Ishikawa (cell line): ENCODE results near the gene FARSA.

Source experiments
- CEBPB ChIP-seq: IDR thresholded peaks from 2 replicates; pipeline ENCODE4 v1.6.1; 2012
- CREB1 ChIP-seq: IDR thresholded peaks from 2 replicates; pipeline ENCODE4 v1.6.1; 2012; ENCODE audit warnings: low read depth
- EGR1 ChIP-seq: IDR thresholded peaks from 2 replicates; pipeline ENCODE4 v1.6.1; 2012
- EP300 ChIP-seq: IDR thresholded peaks from 2 replicates; pipeline ENCODE4 v1.6.1; 2012; ENCODE audit warnings: borderline replicate concordance
- FOXM1 ChIP-seq: IDR thresholded peaks from 2 replicates; pipeline ENCODE4 v1.6.1; 2012; ENCODE audit warnings: low read depth, borderline replicate concordance
- MAX ChIP-seq: IDR thresholded peaks from 2 replicates; pipeline ENCODE4 v1.6.1; 2012
- NFIC ChIP-seq: IDR thresholded peaks from 2 replicates; pipeline ENCODE4 v1.6.1; 2012
- RAD21 ChIP-seq: IDR thresholded peaks from 2 replicates; pipeline ENCODE4 v1.6.1; 2012; ENCODE audit warnings: low read depth
- REST ChIP-seq: IDR thresholded peaks from 2 replicates; pipeline ENCODE4 v1.6.1; 2012; ENCODE audit warnings: low read depth, mild to moderate bottlenecking
- TAF1 ChIP-seq: IDR thresholded peaks from 2 replicates; pipeline ENCODE4 v1.6.1; 2012; ENCODE audit warnings: low read depth, mild to moderate bottlenecking
- TCF12 ChIP-seq: IDR thresholded peaks from 2 replicates; pipeline ENCODE4 v1.6.1; 2012; ENCODE audit warnings: low read depth
- TEAD4 ChIP-seq: IDR thresholded peaks from 2 replicates; pipeline ENCODE4 v1.6.1; 2012
- YY1 ChIP-seq: IDR thresholded peaks from 2 replicates; pipeline ENCODE4 v1.6.1; 2012; ENCODE audit warnings: low read depth
- ZBTB7A ChIP-seq: IDR thresholded peaks from 2 replicates; pipeline ENCODE4 v1.6.1; 2012; ENCODE audit warnings: low read depth
- TF ChIP-seq, protein P1 (sequence below): IDR thresholded peaks from 2 replicates; pipeline ENCODE4 v1.6.1; 2012

The FARSA gene

GRCh38 chr19:12933287-12934072 is at the start of gene FARSA:
TSS of gene FARSA (minus strand) at chr19:12933711. CDS start at chr19:12933696, 15 bp downstream.
- TF ChIP-seq NFIC (no peak), MAX (peak; percentile 90), TEAD4 (no peak), RAD21 (no peak), YY1 (peak; percentile 100), EP300 (no peak), TAF1 (peak; percentile 98), EGR1 (peak; percentile 98), REST (peak; percentile 20; the same call in 1 of the 2 replicates), CEBPB (no peak), TCF12 (0 out of 2 replicates have a peak, but pooled peaks have one; percentile 26)
- TF ChIP-seq, protein P1, sequence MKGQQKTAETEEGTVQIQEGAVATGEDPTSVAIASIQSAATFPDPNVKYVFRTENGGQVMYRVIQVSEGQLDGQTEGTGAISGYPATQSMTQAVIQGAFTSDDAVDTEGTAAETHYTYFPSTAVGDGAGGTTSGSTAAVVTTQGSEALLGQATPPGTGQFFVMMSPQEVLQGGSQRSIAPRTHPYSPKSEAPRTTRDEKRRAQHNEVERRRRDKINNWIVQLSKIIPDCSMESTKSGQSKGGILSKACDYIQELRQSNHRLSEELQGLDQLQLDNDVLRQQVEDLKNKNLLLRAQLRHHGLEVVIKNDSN = peak; percentile 81

DNA sequence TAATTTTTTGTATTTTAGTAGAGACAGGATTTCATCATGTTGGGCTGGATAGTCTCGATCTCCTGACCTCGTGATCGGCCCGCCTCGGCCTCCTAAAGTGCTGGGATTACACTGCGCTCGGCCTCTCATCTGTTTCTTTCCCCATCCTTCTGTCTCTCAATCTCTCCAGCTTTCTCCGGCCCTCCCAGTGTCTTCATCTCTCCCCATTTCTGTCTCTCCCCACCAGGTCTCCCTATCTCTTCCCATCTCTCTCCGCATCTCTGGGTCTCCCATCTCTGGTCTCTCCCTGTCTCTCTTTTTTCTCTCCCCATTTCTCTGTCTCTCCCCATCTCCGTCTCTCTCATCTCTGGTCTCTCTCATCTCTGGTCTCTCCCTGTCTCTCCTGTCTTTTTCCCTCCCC is 49.6 kb upstream of the FARSA start:
- TF ChIP-seq TEAD4 (no peak), FOXM1 (no peak), MAX (no peak), TAF1 (no peak), CEBPB (no peak), EGR1 (no peak), CREB1 (no peak), ZBTB7A (no peak), EP300 (no peak), REST (no peak), NFIC (no peak)
- TF ChIP-seq, protein P1 = no peak

- TF ChIP-seq CREB1 = no peak
Measured at GRCh38 chr19:12982648-12983047, 49.1 kb upstream of the FARSA start.

- TF ChIP-seq ZBTB7A (no peak), REST (no peak), CEBPB (no peak), TAF1 (no peak), NFIC (no peak), MAX (no peak)
Measured at GRCh38 chr19:12979974-12980373, 46.5 kb upstream of the FARSA start.

GRCh38 chr19:12975221-12975741 is 41.8 kb upstream of the FARSA start:
- TF ChIP-seq EP300 (no peak), YY1 (no peak), NFIC (no peak), EGR1 (no peak), ZBTB7A (no peak), TCF12 (no peak), TEAD4 (no peak), CEBPB (no peak)
